HEK293 (cell line): ENCODE data around the gene MED16.

Experiments
- GLIS1 ChIP-seq: fragments of 450-650 bp; formaldehyde crosslinking; IDR thresholded peaks from 2 replicates; pipeline ENCODE4 v1.5.1; 2016; ENCODE audit warnings: missing biosample characterization, missing genetic modification characterization
- KLF9 ChIP-seq: fragments of 450-650 bp; formaldehyde crosslinking; IDR thresholded peaks from 2 replicates; pipeline ENCODE4 v1.5.1; 2016; ENCODE audit warnings: missing biosample characterization, missing genetic modification characterization, low read depth
- SP3 ChIP-seq: fragments of 450-650 bp; formaldehyde crosslinking; IDR thresholded peaks from 2 replicates; pipeline ENCODE4 v1.5.1; 2016; ENCODE audit warnings: missing biosample characterization, missing genetic modification characterization
- ZBTB1 ChIP-seq: fragments of 450-650 bp; formaldehyde crosslinking; IDR thresholded peaks from 2 replicates; pipeline ENCODE4 v1.5.1; 2016; ENCODE audit warnings: missing biosample characterization, missing genetic modification characterization
- ZBTB8A ChIP-seq: fragments of 450-650 bp; formaldehyde crosslinking; IDR thresholded peaks from 2 replicates; pipeline ENCODE4 v1.5.1; 2016; ENCODE audit warnings: missing biosample characterization, missing genetic modification characterization
- ZFP3 ChIP-seq: fragments of 450-650 bp; formaldehyde crosslinking; IDR thresholded peaks from 2 replicates; pipeline ENCODE4 v1.5.1; 2016; ENCODE audit warnings: low read depth, missing biosample characterization, missing genetic modification characterization
- ZNF175 ChIP-seq: fragments of 450-650 bp; formaldehyde crosslinking; IDR thresholded peaks from 2 replicates; pipeline ENCODE4 v1.5.1; 2016; ENCODE audit warnings: missing biosample characterization, missing genetic modification characterization
- ZNF23 ChIP-seq: fragments of 450-650 bp; formaldehyde crosslinking; IDR thresholded peaks from 2 replicates; pipeline ENCODE4 v1.5.1; 2016; ENCODE audit warnings: missing biosample characterization, missing genetic modification characterization, borderline replicate concordance
- ZNF248 ChIP-seq: fragments of 450-650 bp; formaldehyde crosslinking; IDR thresholded peaks from 2 replicates; pipeline ENCODE4 v1.5.1; 2017; ENCODE audit warnings: missing biosample characterization, missing genetic modification characterization
- ZNF48 ChIP-seq: fragments of 450-650 bp; formaldehyde crosslinking; IDR thresholded peaks from 2 replicates; pipeline ENCODE4 v1.5.1; 2016; ENCODE audit warnings: missing biosample characterization, missing genetic modification characterization
- ZNF549 ChIP-seq: fragments of 450-650 bp; IDR thresholded peaks from 2 replicates; pipeline ENCODE4 v1.5.1; 2018; ENCODE audit warnings: missing biosample characterization, missing genetic modification characterization, mild to moderate bottlenecking, inconsistent platforms, moderate library complexity
- ZNF560 ChIP-seq: fragments of 450-650 bp; formaldehyde crosslinking; IDR thresholded peaks from 2 replicates; pipeline ENCODE4 v1.5.1; 2017; ENCODE audit warnings: missing biosample characterization, missing genetic modification characterization, borderline replicate concordance
- ZNF561 ChIP-seq: fragments of 450-650 bp; IDR thresholded peaks from 2 replicates; pipeline ENCODE4 v1.5.1; 2018; ENCODE audit warnings: missing biosample characterization, missing genetic modification characterization, borderline replicate concordance
- ZNF626 ChIP-seq: fragments of 450-650 bp; sonication (Bioruptor Pico); formaldehyde crosslinking; IDR thresholded peaks from 2 replicates; pipeline ENCODE4 v1.5.1; 2018; ENCODE audit warnings: missing biosample characterization, missing genetic modification characterization, inconsistent platforms
- ZNF768 ChIP-seq: fragments of 450-650 bp; formaldehyde crosslinking; IDR thresholded peaks from 2 replicates; pipeline ENCODE4 v1.5.1; 2018; ENCODE audit warnings: missing biosample characterization, mild to moderate bottlenecking, missing genetic modification characterization
- ZNF830 ChIP-seq: fragments of 450-650 bp; IDR thresholded peaks from 2 replicates; pipeline ENCODE4 v1.5.0; 2018; ENCODE audit warnings: missing biosample characterization, missing genetic modification characterization, low read depth, mild to moderate bottlenecking, moderate library complexity
- ZSCAN16 ChIP-seq: fragments of 450-650 bp; formaldehyde crosslinking; IDR thresholded peaks from 2 replicates; pipeline ENCODE4 v1.5.1; 2016; ENCODE audit warnings: missing biosample characterization, missing genetic modification characterization
- TF ChIP-seq, protein P1 (sequence below): fragments of 450-650 bp; formaldehyde crosslinking; IDR thresholded peaks from 2 replicates; pipeline ENCODE4 v1.5.1; 2017; ENCODE audit warnings: missing biosample characterization, missing genetic modification characterization
- TF ChIP-seq, protein P2 (sequence below): fragments of 450-650 bp; formaldehyde crosslinking; IDR thresholded peaks from 2 replicates; pipeline ENCODE4 v1.5.1; 2017; ENCODE audit warnings: missing biosample characterization, missing genetic modification characterization
- TF ChIP-seq, protein P3 (sequence below): fragments of 450-650 bp; formaldehyde crosslinking; IDR thresholded peaks from 2 replicates; pipeline ENCODE4 v1.5.1; 2016; ENCODE audit warnings: missing biosample characterization, missing genetic modification characterization
- TF ChIP-seq, protein P4 (sequence below): fragments of 450-650 bp; formaldehyde crosslinking; IDR thresholded peaks from 2 replicates; pipeline ENCODE4 v1.5.1; 2016; ENCODE audit warnings: missing biosample characterization, missing genetic modification characterization
- TF ChIP-seq, protein P5 (sequence below): fragments of 450-650 bp; formaldehyde crosslinking; IDR thresholded peaks from 2 replicates; pipeline ENCODE4 v1.5.1; 2016; ENCODE audit warnings: missing biosample characterization, missing genetic modification characterization
- TF ChIP-seq, protein P6 (sequence below): fragments of 450-650 bp; formaldehyde crosslinking; conservative IDR thresholded peaks from 2 replicates; pipeline ENCODE4 v1.5.1; 2016; ENCODE audit warnings: low read depth, missing biosample characterization, missing genetic modification characterization

Gene MED16

DNA sequence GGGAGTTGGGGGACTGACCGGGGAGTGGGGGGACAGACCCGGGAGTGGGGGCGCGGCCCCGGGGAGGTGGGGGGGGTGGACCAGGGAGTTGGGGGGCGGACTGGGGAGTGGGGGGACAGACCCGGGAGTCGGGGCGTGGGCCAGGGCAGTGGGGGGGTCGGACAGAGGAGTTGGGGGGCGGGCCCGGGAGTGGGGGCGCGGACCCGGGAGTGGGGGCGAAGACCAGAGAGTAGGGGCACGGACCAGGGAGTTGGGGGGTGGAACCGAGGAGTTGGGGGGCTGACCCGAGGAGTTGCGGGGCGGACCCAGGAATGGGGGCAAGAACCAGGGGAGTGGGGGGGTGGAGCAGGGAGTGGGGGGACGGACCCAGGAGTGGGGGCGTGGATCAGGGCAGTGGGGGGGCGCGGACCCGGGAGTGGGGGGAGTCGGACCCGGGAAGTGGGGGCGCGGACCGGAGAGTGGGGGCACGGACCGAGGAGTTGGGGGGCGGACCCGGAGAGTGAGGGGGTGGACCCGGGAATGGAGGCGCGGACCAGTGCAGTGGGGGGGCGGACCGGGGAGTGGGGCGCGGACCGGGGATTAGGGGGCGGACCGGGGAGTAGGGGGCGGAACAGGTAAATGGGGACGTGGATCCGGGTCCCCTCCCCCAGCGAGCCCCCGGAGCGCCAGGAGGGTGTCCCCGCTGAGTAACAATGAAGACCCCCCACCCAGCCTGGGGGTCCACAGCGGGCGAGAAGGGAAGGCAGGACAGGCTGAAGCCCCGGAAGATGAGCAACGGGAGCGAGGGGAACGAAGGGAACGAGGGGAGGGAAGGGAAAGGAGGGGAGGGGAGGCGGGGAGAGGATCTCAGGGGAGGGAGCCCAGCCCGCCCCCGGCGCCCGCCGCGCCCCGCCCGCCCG is 19.4 kb upstream of the MED16 start (continued):
- TF ChIP-seq, protein P1, sequence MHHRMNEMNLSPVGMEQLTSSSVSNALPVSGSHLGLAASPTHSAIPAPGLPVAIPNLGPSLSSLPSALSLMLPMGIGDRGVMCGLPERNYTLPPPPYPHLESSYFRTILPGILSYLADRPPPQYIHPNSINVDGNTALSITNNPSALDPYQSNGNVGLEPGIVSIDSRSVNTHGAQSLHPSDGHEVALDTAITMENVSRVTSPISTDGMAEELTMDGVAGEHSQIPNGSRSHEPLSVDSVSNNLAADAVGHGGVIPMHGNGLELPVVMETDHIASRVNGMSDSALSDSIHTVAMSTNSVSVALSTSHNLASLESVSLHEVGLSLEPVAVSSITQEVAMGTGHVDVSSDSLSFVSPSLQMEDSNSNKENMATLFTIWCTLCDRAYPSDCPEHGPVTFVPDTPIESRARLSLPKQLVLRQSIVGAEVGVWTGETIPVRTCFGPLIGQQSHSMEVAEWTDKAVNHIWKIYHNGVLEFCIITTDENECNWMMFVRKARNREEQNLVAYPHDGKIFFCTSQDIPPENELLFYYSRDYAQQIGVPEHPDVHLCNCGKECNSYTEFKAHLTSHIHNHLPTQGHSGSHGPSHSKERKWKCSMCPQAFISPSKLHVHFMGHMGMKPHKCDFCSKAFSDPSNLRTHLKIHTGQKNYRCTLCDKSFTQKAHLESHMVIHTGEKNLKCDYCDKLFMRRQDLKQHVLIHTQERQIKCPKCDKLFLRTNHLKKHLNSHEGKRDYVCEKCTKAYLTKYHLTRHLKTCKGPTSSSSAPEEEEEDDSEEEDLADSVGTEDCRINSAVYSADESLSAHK (tag by site-specific recombination), result no peak
- TF ChIP-seq ZNF626 (tag by site-specific recombination) (no peak), KLF9 (tag by site-specific recombination) (peak; percentile 73), ZNF23 (no peak), ZBTB8A (no peak), ZNF549 (tag by site-specific recombination) (no peak), ZNF248 (tag by site-specific recombination) (no peak), ZNF830 (tag by site-specific recombination) (no peak), SP3 (tag by site-specific recombination) (peak; percentile 70), ZNF768 (no peak), ZNF175 (tag by site-specific recombination) (no peak), ZSCAN16 (tag by site-specific recombination) (no peak), GLIS1 (peak; percentile 22), ZNF48 (tag by site-specific recombination) (no peak), ZFP3 (no peak), ZNF560 (tag by site-specific recombination) (no peak), ZNF561 (no peak), ZBTB1 (tag by site-specific recombination) (no peak)
- TF ChIP-seq, protein P2, sequence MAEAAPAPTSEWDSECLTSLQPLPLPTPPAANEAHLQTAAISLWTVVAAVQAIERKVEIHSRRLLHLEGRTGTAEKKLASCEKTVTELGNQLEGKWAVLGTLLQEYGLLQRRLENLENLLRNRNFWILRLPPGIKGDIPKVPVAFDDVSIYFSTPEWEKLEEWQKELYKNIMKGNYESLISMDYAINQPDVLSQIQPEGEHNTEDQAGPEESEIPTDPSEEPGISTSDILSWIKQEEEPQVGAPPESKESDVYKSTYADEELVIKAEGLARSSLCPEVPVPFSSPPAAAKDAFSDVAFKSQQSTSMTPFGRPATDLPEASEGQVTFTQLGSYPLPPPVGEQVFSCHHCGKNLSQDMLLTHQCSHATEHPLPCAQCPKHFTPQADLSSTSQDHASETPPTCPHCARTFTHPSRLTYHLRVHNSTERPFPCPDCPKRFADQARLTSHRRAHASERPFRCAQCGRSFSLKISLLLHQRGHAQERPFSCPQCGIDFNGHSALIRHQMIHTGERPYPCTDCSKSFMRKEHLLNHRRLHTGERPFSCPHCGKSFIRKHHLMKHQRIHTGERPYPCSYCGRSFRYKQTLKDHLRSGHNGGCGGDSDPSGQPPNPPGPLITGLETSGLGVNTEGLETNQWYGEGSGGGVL, result peak; percentile 58
- TF ChIP-seq, protein P3, sequence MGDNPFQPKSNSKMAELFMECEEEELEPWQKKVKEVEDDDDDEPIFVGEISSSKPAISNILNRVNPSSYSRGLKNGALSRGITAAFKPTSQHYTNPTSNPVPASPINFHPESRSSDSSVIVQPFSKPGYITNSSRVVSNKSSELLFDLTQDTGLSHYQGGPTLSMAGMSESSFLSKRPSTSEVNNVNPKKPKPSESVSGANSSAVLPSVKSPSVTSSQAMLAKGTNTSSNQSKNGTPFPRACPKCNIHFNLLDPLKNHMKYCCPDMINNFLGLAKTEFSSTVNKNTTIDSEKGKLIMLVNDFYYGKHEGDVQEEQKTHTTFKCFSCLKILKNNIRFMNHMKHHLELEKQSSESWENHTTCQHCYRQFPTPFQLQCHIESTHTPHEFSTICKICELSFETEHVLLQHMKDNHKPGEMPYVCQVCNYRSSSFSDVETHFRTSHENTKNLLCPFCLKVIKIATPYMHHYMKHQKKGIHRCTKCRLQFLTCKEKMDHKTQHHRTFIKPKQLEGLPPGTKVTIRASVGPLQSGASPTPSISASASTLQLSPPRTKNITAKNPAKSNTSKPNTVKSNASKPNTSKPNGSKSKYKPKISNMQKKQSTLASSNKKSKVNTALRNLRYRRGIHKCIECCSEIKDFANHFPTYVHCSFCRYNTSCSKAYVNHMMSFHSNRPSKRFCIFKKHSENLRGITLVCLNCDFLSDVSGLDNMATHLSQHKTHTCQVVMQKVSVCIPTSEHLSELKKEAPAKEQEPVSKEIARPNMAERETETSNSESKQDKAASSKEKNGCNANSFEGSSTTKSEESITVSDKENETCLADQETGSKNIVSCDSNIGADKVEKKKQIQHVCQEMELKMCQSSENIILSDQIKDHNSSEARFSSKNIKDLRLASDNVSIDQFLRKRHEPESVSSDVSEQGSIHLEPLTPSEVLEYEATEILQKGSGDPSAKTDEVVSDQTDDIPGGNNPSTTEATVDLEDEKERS (tag by site-specific recombination), result no peak
- TF ChIP-seq, protein P4, sequence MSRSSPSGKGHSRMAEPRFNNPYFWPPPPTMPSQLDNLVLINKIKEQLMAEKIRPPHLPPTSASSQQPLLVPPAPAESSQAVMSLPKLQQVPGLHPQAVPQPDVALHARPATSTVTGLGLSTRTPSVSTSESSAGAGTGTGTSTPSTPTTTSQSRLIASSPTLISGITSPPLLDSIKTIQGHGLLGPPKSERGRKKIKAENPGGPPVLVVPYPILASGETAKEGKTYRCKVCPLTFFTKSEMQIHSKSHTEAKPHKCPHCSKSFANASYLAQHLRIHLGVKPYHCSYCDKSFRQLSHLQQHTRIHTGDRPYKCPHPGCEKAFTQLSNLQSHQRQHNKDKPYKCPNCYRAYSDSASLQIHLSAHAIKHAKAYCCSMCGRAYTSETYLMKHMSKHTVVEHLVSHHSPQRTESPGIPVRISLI (tag by site-specific recombination), result no peak
- TF ChIP-seq, protein P5, sequence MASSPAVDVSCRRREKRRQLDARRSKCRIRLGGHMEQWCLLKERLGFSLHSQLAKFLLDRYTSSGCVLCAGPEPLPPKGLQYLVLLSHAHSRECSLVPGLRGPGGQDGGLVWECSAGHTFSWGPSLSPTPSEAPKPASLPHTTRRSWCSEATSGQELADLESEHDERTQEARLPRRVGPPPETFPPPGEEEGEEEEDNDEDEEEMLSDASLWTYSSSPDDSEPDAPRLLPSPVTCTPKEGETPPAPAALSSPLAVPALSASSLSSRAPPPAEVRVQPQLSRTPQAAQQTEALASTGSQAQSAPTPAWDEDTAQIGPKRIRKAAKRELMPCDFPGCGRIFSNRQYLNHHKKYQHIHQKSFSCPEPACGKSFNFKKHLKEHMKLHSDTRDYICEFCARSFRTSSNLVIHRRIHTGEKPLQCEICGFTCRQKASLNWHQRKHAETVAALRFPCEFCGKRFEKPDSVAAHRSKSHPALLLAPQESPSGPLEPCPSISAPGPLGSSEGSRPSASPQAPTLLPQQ (tag by site-specific recombination), result no peak
- TF ChIP-seq, protein P6, sequence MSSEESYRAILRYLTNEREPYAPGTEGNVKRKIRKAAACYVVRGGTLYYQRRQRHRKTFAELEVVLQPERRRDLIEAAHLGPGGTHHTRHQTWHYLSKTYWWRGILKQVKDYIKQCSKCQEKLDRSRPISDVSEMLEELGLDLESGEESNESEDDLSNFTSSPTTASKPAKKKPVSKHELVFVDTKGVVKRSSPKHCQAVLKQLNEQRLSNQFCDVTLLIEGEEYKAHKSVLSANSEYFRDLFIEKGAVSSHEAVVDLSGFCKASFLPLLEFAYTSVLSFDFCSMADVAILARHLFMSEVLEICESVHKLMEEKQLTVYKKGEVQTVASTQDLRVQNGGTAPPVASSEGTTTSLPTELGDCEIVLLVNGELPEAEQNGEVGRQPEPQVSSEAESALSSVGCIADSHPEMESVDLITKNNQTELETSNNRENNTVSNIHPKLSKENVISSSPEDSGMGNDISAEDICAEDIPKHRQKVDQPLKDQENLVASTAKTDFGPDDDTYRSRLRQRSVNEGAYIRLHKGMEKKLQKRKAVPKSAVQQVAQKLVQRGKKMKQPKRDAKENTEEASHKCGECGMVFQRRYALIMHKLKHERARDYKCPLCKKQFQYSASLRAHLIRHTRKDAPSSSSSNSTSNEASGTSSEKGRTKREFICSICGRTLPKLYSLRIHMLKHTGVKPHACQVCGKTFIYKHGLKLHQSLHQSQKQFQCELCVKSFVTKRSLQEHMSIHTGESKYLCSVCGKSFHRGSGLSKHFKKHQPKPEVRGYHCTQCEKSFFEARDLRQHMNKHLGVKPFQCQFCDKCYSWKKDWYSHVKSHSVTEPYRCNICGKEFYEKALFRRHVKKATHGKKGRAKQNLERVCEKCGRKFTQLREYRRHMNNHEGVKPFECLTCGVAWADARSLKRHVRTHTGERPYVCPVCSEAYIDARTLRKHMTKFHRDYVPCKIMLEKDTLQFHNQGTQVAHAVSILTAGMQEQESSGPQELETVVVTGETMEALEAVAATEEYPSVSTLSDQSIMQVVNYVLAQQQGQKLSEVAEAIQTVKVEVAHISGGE (tag by site-specific recombination), result peak; percentile 31; the same call in 1 of the 2 replicates
